ENCODE data around the gene RXFP2.

The RXFP2 gene, protein sequence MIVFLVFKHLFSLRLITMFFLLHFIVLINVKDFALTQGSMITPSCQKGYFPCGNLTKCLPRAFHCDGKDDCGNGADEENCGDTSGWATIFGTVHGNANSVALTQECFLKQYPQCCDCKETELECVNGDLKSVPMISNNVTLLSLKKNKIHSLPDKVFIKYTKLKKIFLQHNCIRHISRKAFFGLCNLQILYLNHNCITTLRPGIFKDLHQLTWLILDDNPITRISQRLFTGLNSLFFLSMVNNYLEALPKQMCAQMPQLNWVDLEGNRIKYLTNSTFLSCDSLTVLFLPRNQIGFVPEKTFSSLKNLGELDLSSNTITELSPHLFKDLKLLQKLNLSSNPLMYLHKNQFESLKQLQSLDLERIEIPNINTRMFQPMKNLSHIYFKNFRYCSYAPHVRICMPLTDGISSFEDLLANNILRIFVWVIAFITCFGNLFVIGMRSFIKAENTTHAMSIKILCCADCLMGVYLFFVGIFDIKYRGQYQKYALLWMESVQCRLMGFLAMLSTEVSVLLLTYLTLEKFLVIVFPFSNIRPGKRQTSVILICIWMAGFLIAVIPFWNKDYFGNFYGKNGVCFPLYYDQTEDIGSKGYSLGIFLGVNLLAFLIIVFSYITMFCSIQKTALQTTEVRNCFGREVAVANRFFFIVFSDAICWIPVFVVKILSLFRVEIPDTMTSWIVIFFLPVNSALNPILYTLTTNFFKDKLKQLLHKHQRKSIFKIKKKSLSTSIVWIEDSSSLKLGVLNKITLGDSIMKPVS
- total RNA-seq = 0 to 0.10 (median 0) reads per million in 9 experiments

- Mint-ChIP-seq H3K4me3 (no peak within 1 kb of the TSS), H3K9me3 (no peaks in the 10 kb centered on the region), H3K4me1 (ENCODE audit: low read depth in 2 of 2) (peaks cover 2 to 3% of the 10 kb centered on the region in 2 donors), H3K36me3 (ENCODE audit: insufficient read depth) (no peaks in the 10 kb centered on the region), H3K27ac (no peak within 1 kb of the TSS), H3K27me3 (peaks cover 14 to 15% of the 10 kb centered on the region in 2 donors)
- DNase-seq (no peak), ATAC-seq (replicated peaks) (no peak)
These were observed at the start of gene RXFP2 for GRCh38 chr13:31739226-31739625. RXFP2 (plus strand) TSS chr13:31739526; CDS start chr13:31739613, 87 bp downstream.

DNA sequence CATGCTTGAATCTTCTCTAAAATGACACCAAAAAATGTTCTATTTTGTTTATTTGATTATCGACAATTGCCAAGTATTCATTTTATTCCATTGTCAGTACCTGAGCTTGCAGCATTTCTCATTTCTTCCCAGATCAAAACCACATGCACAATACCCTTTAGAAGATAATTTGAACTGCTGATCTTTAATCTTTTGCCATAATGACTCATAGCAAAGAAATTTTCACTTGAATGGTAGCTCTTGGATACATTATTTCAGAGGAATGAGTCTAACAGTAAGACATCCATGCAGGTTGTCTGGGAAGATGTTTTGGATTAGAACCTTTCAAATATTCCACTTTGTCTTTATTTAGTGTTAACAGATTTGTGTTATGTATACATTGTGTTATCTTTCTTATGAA lies 42.0 kb upstream of the RXFP2 start:
- peaks cover 4% of the 10 kb centered on the region for H3K36me3 Mint-ChIP-seq (ENCODE audit: insufficient read depth)
- H3K4me1 Mint-ChIP-seq (ENCODE audit: low read depth in 2 of 2) = no peaks in the 10 kb centered on the region
- peaks cover 4 to 11% of the 10 kb centered on the region in 2 donors for H3K27me3 Mint-ChIP-seq
- DNase-seq = no peak
- no peak for ATAC-seq (replicated peaks)
- no peak overlapping the region for H3K4me3 Mint-ChIP-seq
- peaks cover 0 to 6% of the 10 kb centered on the region in 2 donors for H3K9me3 Mint-ChIP-seq
- no peak overlapping the region for H3K27ac Mint-ChIP-seq

GRCh38 chr13:31699650-31700049 lies 39.7 kb upstream of the RXFP2 start:
- no peaks in the 10 kb centered on the region for H3K4me1 Mint-ChIP-seq (ENCODE audit: low read depth in 2 of 2)
- no peaks in the 10 kb centered on the region for H3K36me3 Mint-ChIP-seq (ENCODE audit: insufficient read depth)
- peaks cover 0 to 6% of the 10 kb centered on the region in 2 donors for H3K9me3 Mint-ChIP-seq
- H3K27ac Mint-ChIP-seq = no peak overlapping the region
- ATAC-seq (replicated peaks) (no peak), DNase-seq (no peak)
- H3K27me3 Mint-ChIP-seq = peaks cover 4 to 9% of the 10 kb centered on the region in 2 donors
- H3K4me3 Mint-ChIP-seq = no peak overlapping the region

DNA sequence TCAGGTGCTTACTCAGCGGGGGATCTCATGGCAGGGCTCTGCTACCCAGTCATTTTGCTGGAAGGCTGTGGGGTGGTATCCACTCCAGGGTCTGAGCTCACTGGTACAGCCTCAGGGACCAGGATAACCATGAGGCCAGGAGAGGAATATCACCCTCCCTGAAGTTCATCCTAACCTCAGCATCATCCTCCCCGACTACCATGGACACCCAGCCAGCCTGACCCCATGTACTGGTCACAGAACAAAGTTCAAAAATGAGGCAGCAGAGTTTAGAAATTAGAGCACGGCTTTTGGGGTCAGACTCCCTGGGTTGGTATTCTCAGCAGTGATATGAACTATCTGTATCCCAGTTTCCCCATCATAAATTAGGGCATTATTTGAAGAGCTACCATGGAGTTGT lies 35.5 kb upstream of the RXFP2 start:
- no peaks in the 10 kb centered on the region for H3K4me1 Mint-ChIP-seq (ENCODE audit: low read depth in 2 of 2)
- peaks cover 0 to 9% of the 10 kb centered on the region in 2 donors for H3K9me3 Mint-ChIP-seq
- peaks cover 6 to 10% of the 10 kb centered on the region in 2 donors for H3K27me3 Mint-ChIP-seq
- H3K27ac Mint-ChIP-seq = no peak overlapping the region
- ATAC-seq (replicated peaks) (no peak), DNase-seq (no peak)
- no peaks in the 10 kb centered on the region for H3K36me3 Mint-ChIP-seq (ENCODE audit: insufficient read depth)
- H3K4me3 Mint-ChIP-seq = no peak overlapping the region

GRCh38 chr13:31706105-31706504 lies 33.2 kb upstream of the RXFP2 start:
- no peak for DNase-seq
- Mint-ChIP-seq H3K27ac (no peak overlapping the region), H3K4me1 (ENCODE audit: low read depth in 2 of 2) (no peaks in the 10 kb centered on the region), H3K27me3 (peaks cover 6 to 17% of the 10 kb centered on the region in 2 donors), H3K9me3 (peaks cover 0 to 5% of the 10 kb centered on the region in 2 donors), H3K36me3 (ENCODE audit: insufficient read depth) (no peaks in the 10 kb centered on the region), H3K4me3 (no peak overlapping the region)
- ATAC-seq (replicated peaks) = no peak

DNA sequence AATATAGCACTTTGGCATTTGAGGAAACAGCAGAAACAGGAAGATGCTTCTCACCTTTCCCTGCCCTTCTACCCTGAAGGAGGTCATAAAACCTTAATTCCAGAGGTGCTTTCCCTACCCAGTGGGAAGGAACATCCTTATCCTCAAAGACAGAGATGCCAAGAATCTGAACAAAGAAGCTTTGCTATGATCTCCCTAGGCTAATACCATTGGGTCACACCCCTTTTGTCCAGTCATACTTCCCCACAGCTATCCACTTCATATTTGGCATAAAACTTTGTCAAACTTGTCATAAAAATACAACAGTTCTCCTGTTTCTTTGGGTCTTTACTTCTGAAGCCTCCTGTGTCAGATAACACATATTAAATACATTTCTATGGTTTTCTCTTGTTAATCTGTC lies 21.7 kb upstream of the RXFP2 start:
- Mint-ChIP-seq H3K4me1 (ENCODE audit: low read depth in 2 of 2) (no peaks in the 10 kb centered on the region), H3K27me3 (peaks cover 10 to 54% of the 10 kb centered on the region in 2 donors), H3K27ac (no peak overlapping the region), H3K36me3 (ENCODE audit: insufficient read depth) (no peaks in the 10 kb centered on the region), H3K9me3 (peaks cover 0 to 4% of the 10 kb centered on the region in 2 donors), H3K4me3 (no peak overlapping the region)
- DNase-seq = no peak
- ATAC-seq (replicated peaks) = no peak

- H3K9me3 Mint-ChIP-seq = peaks cover 0 to 4% of the 10 kb centered on the region in 2 donors
- DNase-seq (no peak), ATAC-seq (replicated peaks) (no peak)
- H3K27ac Mint-ChIP-seq = no peak overlapping the region
- H3K36me3 Mint-ChIP-seq (ENCODE audit: insufficient read depth) = no peaks in the 10 kb centered on the region
- peaks cover 10 to 42% of the 10 kb centered on the region in 2 donors for H3K27me3 Mint-ChIP-seq
- no peak overlapping the region for H3K4me3 Mint-ChIP-seq
- H3K4me1 Mint-ChIP-seq (ENCODE audit: low read depth in 2 of 2) = no peaks in the 10 kb centered on the region
These were observed 20.1 kb upstream of the RXFP2 start for GRCh38 chr13:31719214-31719613.

DNA sequence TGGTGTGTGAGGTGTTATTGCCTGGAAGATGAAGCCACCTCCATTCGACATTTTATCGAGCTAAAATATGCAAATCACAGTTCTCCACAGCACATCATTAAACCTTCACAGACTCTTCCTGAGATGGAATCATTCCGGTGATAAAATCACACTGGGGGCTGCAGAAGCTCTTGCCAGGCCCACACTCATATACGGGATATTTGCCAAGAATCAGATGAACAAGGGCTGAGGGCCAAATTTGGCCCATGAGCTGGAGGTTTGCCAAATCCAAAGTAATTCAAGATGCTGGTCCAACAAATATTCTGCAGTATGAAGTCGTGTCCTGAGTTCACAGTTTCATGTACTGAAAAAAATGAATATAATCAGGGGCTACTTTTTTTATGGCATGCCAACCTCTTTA lies 16.7 kb upstream of the RXFP2 start:
- Mint-ChIP-seq H3K27ac (no peak overlapping the region), H3K4me1 (ENCODE audit: low read depth in 2 of 2) (no peaks in the 10 kb centered on the region), H3K27me3 (peaks cover 15 to 33% of the 10 kb centered on the region in 2 donors), H3K36me3 (ENCODE audit: insufficient read depth) (no peaks in the 10 kb centered on the region), H3K9me3 (peaks cover 0 to 4% of the 10 kb centered on the region in 2 donors), H3K4me3 (no peak overlapping the region)
- DNase-seq (no peak), ATAC-seq (replicated peaks) (no peak)

GRCh38 chr13:31725841-31726240 lies 13.5 kb upstream of the RXFP2 start:
- no peak overlapping the region for H3K27ac Mint-ChIP-seq
- peaks cover 15 to 28% of the 10 kb centered on the region in 2 donors for H3K27me3 Mint-ChIP-seq
- H3K4me3 Mint-ChIP-seq = no peak overlapping the region
- no peaks in the 10 kb centered on the region for H3K4me1 Mint-ChIP-seq (ENCODE audit: low read depth in 2 of 2)
- no peaks in the 10 kb centered on the region for H3K36me3 Mint-ChIP-seq (ENCODE audit: insufficient read depth)
- ATAC-seq (replicated peaks) (no peak), DNase-seq (no peak)
- peaks cover 0 to 4% of the 10 kb centered on the region in 2 donors for H3K9me3 Mint-ChIP-seq

- ATAC-seq (replicated peaks) (no peak), DNase-seq (no peak)
- Mint-ChIP-seq H3K4me3 (no peak overlapping the region), H3K36me3 (ENCODE audit: insufficient read depth) (no peaks in the 10 kb centered on the region), H3K27me3 (peaks cover 5 to 12% of the 10 kb centered on the region in 2 donors), H3K9me3 (peaks cover 0 to 4% of the 10 kb centered on the region in 2 donors), H3K4me1 (ENCODE audit: low read depth in 2 of 2) (no peaks in the 10 kb centered on the region), H3K27ac (no peak overlapping the region)
These were observed 7.4 kb upstream of the RXFP2 start for GRCh38 chr13:31731921-31732320.

GRCh38 chr13:31733066-31733465 lies 6.3 kb upstream of the RXFP2 start:
- no peak for DNase-seq
- H3K4me3 Mint-ChIP-seq = no peak overlapping the region
- no peak overlapping the region for H3K27ac Mint-ChIP-seq
- H3K9me3 Mint-ChIP-seq = peaks cover 0 to 4% of the 10 kb centered on the region in 2 donors
- H3K36me3 Mint-ChIP-seq (ENCODE audit: insufficient read depth) = no peaks in the 10 kb centered on the region
- no peak for ATAC-seq (replicated peaks)
- H3K27me3 Mint-ChIP-seq = peaks cover 0 to 12% of the 10 kb centered on the region in 2 donors
- H3K4me1 Mint-ChIP-seq (ENCODE audit: low read depth in 2 of 2) = no peaks in the 10 kb centered on the region

DNA sequence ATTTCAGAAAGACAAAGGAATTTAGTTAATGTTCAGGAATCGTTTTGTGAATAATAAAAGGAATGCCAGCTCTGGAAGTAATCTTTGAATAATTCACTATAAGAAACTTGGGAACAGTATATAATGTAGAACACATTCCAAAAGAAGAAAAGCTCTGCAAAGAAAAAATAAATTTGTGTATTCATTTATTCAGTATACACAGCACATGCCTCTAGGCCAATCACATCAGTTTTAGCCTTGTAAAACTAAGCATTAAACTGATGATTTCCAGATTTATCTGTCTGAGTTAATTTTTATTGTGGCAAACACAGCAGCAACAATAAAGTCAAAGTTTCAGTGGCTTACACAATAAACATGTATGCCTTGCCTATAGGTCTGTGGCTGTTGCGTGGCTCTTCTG lies 5.7 kb upstream of the RXFP2 start:
- Mint-ChIP-seq H3K4me1 (ENCODE audit: low read depth in 2 of 2) (no peaks in the 10 kb centered on the region), H3K4me3 (no peak overlapping the region), H3K27me3 (peaks cover 0 to 12% of the 10 kb centered on the region in 2 donors), H3K27ac (no peak overlapping the region), H3K36me3 (ENCODE audit: insufficient read depth) (no peaks in the 10 kb centered on the region), H3K9me3 (peaks cover 0 to 4% of the 10 kb centered on the region in 2 donors)
- no peak for ATAC-seq (replicated peaks)
- no peak for DNase-seq

- Mint-ChIP-seq H3K4me3 (peak overlapping the region in 1 of 2 donors; percentile 40), H3K4me1 (ENCODE audit: low read depth in 2 of 2) (peaks cover 2 to 3% of the 10 kb centered on the region in 2 donors), H3K36me3 (ENCODE audit: insufficient read depth) (no peaks in the 10 kb centered on the region), H3K9me3 (no peaks in the 10 kb centered on the region), H3K27me3 (peaks cover 14 to 15% of the 10 kb centered on the region in 2 donors), H3K27ac (peak overlapping the region in 1 of 2 donors; percentile 7)
- ATAC-seq (replicated peaks) (peak; percentile 92), DNase-seq (peak; percentile 41 to 64 (median 61))
These were observed 2.9 kb downstream of the RXFP2 start for GRCh38 chr13:31742097-31742734.

Measured in effector memory CD8-positive, alpha-beta T cell (primary cell).